Pons (tissue), 1 donor: ENCODE measurements around the gene SNRPB.
A peak's percentile ranks its signal among the peaks of the same experiment; 100 is the strongest.
"Not testable (repeated sequence)": the region's sequence is repeated elsewhere in the genome, so short reads cannot be mapped to it uniquely, and the experiment has no call there.

Experiments
- DNase-seq: peaks from one replicate; pipeline ENCODE4 v3.0.0-alpha.2; 2016; ENCODE audit warnings: low spot score

The SNRPB gene

GRCh38 chr20:2470423-2471193, at the start of gene SNRPB:
SNRPB (minus strand) TSS chr20:2470789; CDS start chr20:2470690, 99 bp downstream.
- DNase-seq = peak; percentile 99

- DNase-seq = no peak
Measured at GRCh38 chr20:2519115-2519809, 48.7 kb upstream of the SNRPB start.

GRCh38 chr20:2518558-2518957, 48.0 kb upstream of the SNRPB start:
- DNase-seq = no peak

- no peak for DNase-seq
Measured at GRCh38 chr20:2518096-2518495, 47.5 kb upstream of the SNRPB start.

GRCh38 chr20:2516399-2516798, 45.8 kb upstream of the SNRPB start:
- no peak for DNase-seq

GRCh38 chr20:2515203-2515602, 44.6 kb upstream of the SNRPB start:
- DNase-seq = no peak

- DNase-seq = no peak
Measured at GRCh38 chr20:2509794-2510193, 39.2 kb upstream of the SNRPB start.

- DNase-seq = no peak
Measured at GRCh38 chr20:2509468-2509781, 38.8 kb upstream of the SNRPB start.

- DNase-seq = peak; percentile 90
Measured at GRCh38 chr20:2508631-2509467, 38.3 kb upstream of the SNRPB start, which contains the start of gene ZNF343. ZNF343 (minus strand) TSS chr20:2508915; CDS start chr20:2493895, 15,020 bp downstream.

GRCh38 chr20:2507875-2508630, 37.5 kb upstream of the SNRPB start:
- DNase-seq = no peak

- DNase-seq = no peak
Measured at GRCh38 chr20:2507464-2507863, 36.9 kb upstream of the SNRPB start.

GRCh38 chr20:2506426-2506825, 35.8 kb upstream of the SNRPB start:
- DNase-seq = not testable (repeated sequence)

- DNase-seq = not testable (repeated sequence)
Measured at GRCh38 chr20:2504803-2505202, 34.2 kb upstream of the SNRPB start.

- DNase-seq = not testable (repeated sequence)
Measured at GRCh38 chr20:2502808-2503384, 32.3 kb upstream of the SNRPB start.

- no peak for DNase-seq
Measured at GRCh38 chr20:2485661-2486060, 15.1 kb upstream of the SNRPB start.

GRCh38 chr20:2485080-2485479, 14.5 kb upstream of the SNRPB start:
- DNase-seq = no peak

GRCh38 chr20:2483504-2483903, 12.9 kb upstream of the SNRPB start:
- DNase-seq = no peak

GRCh38 chr20:2480381-2480780, 9.8 kb upstream of the SNRPB start:
- no peak for DNase-seq

- no peak for DNase-seq
Measured at GRCh38 chr20:2476742-2477615, 6.4 kb upstream of the SNRPB start.
